T-helper 17 cell (primary cell): Measurements from ENCODE around the gene GIGYF2. TPM values are rescaled to one million over a fixed set of nuclear protein-coding genes. Genes with fewer than 3 reads are reported as not detected.

Source experiments
- total RNA-seq, 4 donors: library from RNA in 2 of 4; stranded (reverse) in 2 of 4; gene quantifications; one replicate each; pipeline ENCODE4 v1.2.3 and lab custom pipeline; 2022 to 2026

The GIGYF2 gene
- total RNA-seq, 2 donors from 2014 or later: 55.9 to 62.9 TPM

Other genes starting within 250 kb of the GIGYF2 start
- gene ALPI, start 241.2 kb upstream of the GIGYF2 start, total RNA-seq: not detected
- not detected for gene ECEL1, start 209.5 kb upstream of the GIGYF2 start, total RNA-seq
- gene PRSS56, start 176.9 kb upstream of the GIGYF2 start, total RNA-seq: not detected
- not detected for gene CHRND, start 171.2 kb upstream of the GIGYF2 start, total RNA-seq
- gene CHRNG, start 157.6 kb upstream of the GIGYF2 start, total RNA-seq: not detected
- 10 to 100 TPM; 14.6 to 17.2 TPM for gene TIGD1, start 146.8 kb upstream of the GIGYF2 start, total RNA-seq
- gene EIF4E2, start 146.6 kb upstream of the GIGYF2 start, total RNA-seq: 10 to 100 TPM; 52.1 to 58.8 TPM
- gene EFHD1, start 63.7 kb upstream of the GIGYF2 start, total RNA-seq: 1 to 10 TPM; 1.1 to 1.8 TPM
- not detected for gene KCNJ13, start 79.2 kb downstream of the GIGYF2 start, total RNA-seq
- gene SNORC, start 172.9 kb downstream of the GIGYF2 start, total RNA-seq: 1 to 10 TPM; 1.0 TPM